Right ventricle myocardium superior (tissue), 1 donor: ENCODE results near the gene MBD1. TPM values are rescaled to one million over a fixed set of nuclear protein-coding genes. Genes with fewer than 3 reads are reported as not detected.
"Not testable (repeated sequence)": the region's sequence is repeated elsewhere in the genome, so short reads cannot be mapped to it uniquely, and the experiment has no call there.

ENCODE experiments used
- ATAC-seq: fragments of 200-7000 bp; cut with Tn5 transposase; one replicate; pipeline ENCODE4 v1.9.1; 2020; ENCODE audit warnings: mild to moderate bottlenecking; ENCODE audit not compliant: poor library complexity
- DNase-seq: peaks from one replicate; pipeline ENCODE4 v3.0.0-alpha.2; 2020
- intact Hi-C: fragments of 100-400 bp; cut with DNase I; formaldehyde crosslinking; loops from one replicate; pipeline ENCODE4 v1.11.2; 2022
- total RNA-seq: library from RNA; stranded (reverse); fragmentation: NEBNext Ultra II Directional; extraction: Animal tissue kit (Norgen Biotek cat#: 25700); gene quantifications from one replicate; pipeline ENCODE4 v1.2.1, GENCODE V29; 2021
- donor health status: DM: no; HTN: yes; CAD: no; lungs with severe emphysema.

Gene MBD1
- total RNA-seq, 1 donor from 2014 or later: 41.2 TPM

- no peak for ATAC-seq
- intact Hi-C loops: no loop called here
- no peak for DNase-seq
Measured at GRCh38 chr18:50279752-50280151, 1.6 kb downstream of the MBD1 start.

DNA sequence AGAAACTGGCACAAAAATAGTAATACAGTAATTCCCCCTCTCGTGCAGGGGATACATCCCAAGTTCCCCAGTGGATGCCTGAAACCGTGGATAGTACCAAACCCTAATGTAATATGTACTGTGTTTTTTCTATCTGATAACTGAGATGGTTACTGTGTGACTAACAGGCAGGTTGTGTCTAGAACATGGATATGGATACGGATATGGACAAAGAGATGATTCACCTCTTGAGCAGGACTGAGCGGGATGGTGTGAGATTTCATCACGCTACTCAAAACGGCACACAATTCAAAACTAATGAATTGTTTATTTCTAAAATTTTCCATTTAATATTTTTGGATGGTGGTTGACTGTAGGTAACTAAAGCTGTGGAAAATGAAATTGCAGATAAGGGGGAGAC is 3.4 kb downstream of the MBD1 start:
- DNase-seq (no peak), ATAC-seq (no peak)
- intact Hi-C loops: no loop called here

DNA sequence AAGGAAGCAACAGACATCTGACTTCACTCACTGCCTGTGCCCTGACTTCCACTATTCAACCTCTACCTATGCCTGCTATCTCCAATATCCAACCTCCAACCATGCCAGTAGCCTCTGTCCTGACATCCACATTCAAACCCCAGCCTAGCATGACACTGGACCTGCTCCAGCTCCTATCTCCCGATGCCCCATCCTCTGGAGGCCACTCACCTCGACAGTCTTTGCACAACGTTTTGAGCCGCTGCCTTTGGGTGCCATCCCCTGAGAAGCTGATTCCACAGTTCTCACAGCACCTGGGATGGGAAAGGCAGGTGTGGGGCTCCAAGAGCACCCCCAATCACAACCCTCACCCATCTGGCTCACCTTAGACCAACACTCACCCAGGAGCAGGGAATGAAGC is 4.9 kb downstream of the MBD1 start:
- intact Hi-C loops: no loop called here
- ATAC-seq (no peak), DNase-seq (no peak)

DNA sequence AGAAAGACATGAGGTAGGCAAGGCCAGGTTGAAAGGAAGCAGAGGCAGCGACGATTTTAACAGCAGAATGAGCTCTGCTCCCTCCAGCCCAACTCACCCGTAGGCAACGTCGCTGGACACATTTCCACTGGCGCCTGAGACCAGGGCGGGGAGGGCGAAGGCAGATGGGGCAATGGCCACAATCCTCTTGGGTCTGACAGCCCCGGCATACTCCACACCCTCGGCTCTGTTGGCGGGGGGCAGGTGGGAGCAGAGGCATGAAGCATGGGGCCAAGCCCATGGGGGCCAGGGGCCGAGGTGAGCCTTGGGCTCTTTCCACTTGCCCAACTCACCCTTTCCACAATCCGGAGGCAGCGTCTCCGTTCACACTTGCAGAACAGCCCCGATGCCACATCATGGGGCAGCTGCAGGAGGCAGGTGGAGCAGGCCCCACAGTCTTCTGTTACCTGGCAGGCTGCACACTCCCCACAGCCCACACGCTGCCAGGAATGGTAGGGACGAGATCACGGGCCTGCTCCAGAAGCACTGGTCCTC is 5.8 kb downstream of the MBD1 start:
- intact Hi-C loops: no loop called here
- DNase-seq: no peak
- no peak for ATAC-seq

DNA sequence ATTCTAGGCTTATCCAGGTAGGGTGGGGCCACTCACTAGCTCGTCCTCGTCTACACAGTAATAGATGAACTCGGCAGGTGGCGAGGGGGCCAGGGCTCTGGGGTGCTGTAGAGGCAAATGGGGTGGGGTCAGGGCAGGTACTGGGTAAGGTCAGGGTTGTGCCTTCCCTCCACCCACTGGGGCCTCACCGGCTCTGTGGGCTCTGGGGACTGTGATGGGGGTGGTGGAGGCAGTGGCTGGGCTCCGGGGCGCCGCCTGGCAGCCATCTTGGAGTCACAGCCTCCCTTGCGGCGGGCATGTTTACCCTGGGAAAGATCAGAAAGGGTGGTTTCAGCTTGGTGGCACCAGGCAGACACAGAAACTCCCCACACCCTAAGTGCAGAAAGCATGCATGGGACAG is 6.4 kb downstream of the MBD1 start:
- DNase-seq (no peak), ATAC-seq (no peak)
- intact Hi-C loops: no loop called here

DNA sequence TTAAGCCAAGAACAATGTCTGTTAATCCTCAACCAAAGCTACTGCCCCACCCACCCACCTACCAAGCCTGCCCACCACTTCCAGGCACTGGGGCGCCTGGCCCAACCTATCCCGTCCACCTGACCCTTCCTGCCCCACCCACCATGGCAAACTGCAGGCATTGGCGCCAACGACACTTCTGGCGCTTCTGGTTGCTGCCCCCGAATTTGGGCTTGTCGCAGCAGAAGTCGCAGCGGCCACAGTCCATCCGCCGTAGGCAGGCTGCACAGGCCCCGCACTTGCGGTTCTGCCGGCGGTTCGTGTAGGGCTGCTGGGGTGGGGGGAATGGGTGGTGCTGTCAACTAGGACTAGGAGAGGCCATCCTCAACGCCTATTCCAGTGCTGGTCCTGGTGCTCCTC is 7.3 kb downstream of the MBD1 start:
- no peak for ATAC-seq
- no peak for DNase-seq
- intact Hi-C loops: no loop called here

- intact Hi-C loops: no loop called here
Measured at GRCh38 chr18:50273203-50274043, 7.9 kb downstream of the MBD1 start.

DNA sequence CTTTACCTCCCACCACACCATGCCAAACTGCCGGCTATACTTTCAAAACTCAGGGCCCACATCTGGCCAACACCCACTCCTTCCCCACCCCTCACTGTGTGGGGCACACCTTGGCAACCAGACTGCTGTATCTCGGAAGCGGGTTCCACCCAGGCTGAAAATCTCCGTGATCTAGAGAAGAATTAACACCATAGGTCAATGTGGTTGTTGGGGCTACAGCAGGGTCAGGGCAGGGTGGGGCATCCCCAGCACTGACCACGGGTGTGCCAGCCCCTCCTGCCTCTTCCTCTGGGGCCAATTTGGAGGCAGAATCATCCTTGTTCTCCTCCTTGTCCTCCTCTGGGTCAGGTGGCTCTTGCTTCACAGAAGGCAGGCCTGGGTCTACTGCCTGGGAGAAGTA is 8.8 kb downstream of the MBD1 start:
- DNase-seq (no peak), ATAC-seq (no peak)
- intact Hi-C loops: no loop called here

More at GRCh38 chr18:50273203-50274043, 7.9 kb downstream of the MBD1 start:
- DNase-seq: no peak
- no peak for ATAC-seq

GRCh38 chr18:50268022-50268747 is 13.1 kb downstream of the MBD1 start:
- ATAC-seq: peak; percentile 80
- peak; percentile 93 for DNase-seq
- intact Hi-C loops: no loop called here

- peak; percentile 96 for DNase-seq
- ATAC-seq: peak; percentile 98
- intact Hi-C loops: no loop called here
Measured at GRCh38 chr18:50266248-50266704, 15.0 kb downstream of the MBD1 start, which contains the start of gene CFAP53. TSS of gene CFAP53 (minus strand) at chr18:50266495. CDS start at chr18:50266404, 91 bp downstream.

GRCh38 chr18:50262977-50263376 is 18.3 kb downstream of the MBD1 start:
- no peak for DNase-seq
- intact Hi-C loops: no loop called here
- ATAC-seq: no peak

DNA sequence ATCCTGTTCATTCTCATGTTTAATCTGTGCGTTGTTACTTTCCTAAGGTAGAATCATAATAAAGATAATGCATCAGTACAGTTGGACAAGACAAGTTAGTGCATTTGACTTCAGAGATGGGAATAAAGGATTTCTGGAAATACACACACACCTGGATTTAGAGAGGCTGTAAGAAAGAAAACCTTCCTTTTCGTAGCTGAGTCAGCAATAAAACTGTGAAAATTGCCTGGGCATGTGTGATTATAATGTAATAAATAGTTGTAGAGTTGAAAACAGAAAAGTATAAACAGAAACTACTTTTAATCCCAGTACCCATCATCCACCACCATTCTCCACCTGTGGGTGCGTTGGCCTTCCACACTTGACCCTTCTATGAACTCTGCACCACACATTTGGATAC is 30.4 kb downstream of the MBD1 start:
- intact Hi-C loops: no loop called here
- ATAC-seq (no peak), DNase-seq (no peak)

DNA sequence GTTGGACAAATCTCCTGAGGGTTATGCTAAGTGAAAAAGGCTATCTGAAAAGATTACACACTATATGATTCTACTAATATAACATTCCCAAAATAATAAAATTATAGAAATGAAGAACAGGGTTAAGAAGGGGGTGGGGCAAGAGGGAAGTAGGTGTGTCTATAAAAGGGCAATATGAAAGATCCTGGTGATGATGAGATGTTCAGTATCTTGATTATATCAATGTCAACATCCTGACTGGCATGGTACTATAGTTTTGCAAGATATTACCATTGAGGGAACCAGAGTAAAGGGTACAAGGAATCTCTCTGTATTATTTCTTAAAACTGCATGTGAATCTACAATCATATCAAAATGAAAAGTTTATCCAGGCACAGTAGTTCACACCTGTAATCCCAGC is 31.7 kb downstream of the MBD1 start:
- ATAC-seq: no peak
- intact Hi-C loops: no loop called here
- DNase-seq: no peak

DNA sequence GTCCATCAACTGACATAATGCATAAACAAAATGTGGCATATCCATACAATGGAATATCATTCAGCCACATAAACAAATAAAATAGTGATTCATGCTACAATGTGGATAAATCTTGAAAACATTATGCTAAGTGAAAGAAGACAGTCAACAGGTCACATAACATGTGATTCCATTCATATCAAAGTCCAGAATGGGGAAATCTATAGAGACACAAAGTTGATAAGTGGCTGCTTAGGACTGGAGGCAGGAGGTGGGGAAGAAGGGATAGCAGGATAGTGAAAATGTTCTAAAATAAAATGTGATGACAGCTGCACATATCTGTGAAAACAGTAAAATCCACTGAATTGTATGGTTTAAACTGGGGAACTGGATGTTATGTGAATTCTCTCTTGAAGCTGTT is 33.8 kb downstream of the MBD1 start:
- no peak for DNase-seq
- intact Hi-C loops: no loop called here
- no peak for ATAC-seq

- ATAC-seq, intact Hi-C loops, DNase-seq: not testable (repeated sequence)
Measured at GRCh38 chr18:50241768-50242167, 39.6 kb downstream of the MBD1 start.

GRCh38 chr18:50240080-50240563 is 41.2 kb downstream of the MBD1 start:
- DNase-seq (no peak), ATAC-seq (no peak)
- intact Hi-C loops: no loop called here

GRCh38 chr18:50232419-50232818 is 48.9 kb downstream of the MBD1 start:
- intact Hi-C loops: no loop called here
- ATAC-seq (no peak), DNase-seq (no peak)

DNA sequence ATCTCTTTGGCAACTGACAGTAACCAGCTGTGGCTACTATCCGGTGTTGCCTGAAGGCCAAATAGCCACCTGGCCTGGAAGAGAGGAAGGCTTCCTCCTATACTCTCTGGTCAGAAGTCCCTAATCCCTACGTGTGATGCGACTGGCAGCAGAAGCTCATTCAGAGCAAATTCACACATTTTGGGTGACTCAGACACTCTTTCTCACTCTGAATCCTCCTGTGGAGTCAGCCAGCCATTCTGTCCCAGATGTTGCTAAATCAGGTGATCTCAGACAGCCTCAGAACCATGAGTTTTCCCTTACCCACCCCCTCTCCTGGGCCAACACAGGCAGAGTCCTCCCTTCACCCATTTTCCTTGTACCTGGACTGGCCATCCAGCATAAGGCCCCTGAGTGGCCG is 49.7 kb downstream of the MBD1 start:
- ATAC-seq (no peak), DNase-seq (no peak)
- intact Hi-C loops: no loop called here

- ATAC-seq, DNase-seq, intact Hi-C loops: not testable (repeated sequence)
Measured at GRCh38 chr18:50220249-50220648, 61.1 kb downstream of the MBD1 start.
